ENCODE results near the gene DDX4.
A peak's percentile ranks its signal among the peaks of the same experiment; 100 is the strongest.
"Not testable (repeated sequence)": the region's sequence is repeated elsewhere in the genome, so short reads cannot be mapped to it uniquely, and the experiment has no call there.

DDX4 gene

DNA sequence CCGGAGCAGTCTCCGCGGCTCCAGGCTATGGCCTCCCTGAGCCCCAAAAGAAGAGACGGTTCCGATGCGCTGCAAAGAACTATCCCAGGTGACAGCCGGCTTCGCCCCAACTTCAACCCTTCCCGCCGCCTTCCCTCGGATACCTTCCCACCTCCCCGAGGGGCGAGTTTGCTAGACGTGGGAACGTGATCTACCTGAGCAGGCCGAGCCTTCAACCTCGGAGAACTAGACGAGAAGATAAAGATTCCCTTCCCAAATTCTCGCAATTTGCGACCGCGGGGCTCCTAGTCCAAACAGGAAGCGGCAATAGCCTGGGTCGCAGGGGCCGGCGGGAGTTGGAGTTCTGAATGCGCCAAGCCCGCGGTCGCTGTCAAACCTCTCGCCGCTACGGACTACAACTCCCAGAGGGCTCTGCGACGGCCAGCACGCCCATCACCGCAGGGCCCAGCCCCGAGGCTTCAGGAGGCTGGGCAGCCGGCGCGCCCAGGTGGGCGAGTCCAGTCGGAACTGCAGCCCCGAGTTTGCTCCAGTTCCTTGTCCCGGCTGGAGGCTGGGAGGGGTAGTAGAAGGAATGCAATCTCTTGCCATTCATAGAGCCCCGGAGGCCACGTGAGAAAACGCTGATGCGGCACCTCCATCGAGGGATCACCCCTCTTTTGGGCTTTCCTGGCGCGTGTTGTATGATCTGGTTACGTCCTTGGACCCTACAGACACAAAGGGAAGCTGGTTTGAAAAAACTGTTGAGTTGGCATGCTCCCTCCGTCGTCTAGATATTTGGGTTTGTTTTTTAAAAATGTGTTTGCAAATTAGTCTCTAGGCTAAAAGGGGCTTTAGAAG, 25.6 kb upstream of the DDX4 start, which contains the start of gene SLC38A9:
Gene SLC38A9 (minus strand): TSS at position 302 of the 837 bp plus-strand sequence. CDS start 14,366 bp downstream, outside the sequence.
- Histone ChIP-seq H3K9me3 (ENCODE audit: control insufficient read depth, insufficient read depth, low read length) (no peaks in the 10 kb centered on the region), H3K36me3 (ENCODE audit: insufficient read depth, low read length) (no peaks in the 10 kb centered on the region; the same call in 1 of the 2 replicates), H3K4me1 (ENCODE audit: insufficient read depth, low read length) (no peaks in the 10 kb centered on the region), H3K9ac (ENCODE audit: low read depth, low read length) (peak within 1 kb of the TSS; percentile 92)

DNA sequence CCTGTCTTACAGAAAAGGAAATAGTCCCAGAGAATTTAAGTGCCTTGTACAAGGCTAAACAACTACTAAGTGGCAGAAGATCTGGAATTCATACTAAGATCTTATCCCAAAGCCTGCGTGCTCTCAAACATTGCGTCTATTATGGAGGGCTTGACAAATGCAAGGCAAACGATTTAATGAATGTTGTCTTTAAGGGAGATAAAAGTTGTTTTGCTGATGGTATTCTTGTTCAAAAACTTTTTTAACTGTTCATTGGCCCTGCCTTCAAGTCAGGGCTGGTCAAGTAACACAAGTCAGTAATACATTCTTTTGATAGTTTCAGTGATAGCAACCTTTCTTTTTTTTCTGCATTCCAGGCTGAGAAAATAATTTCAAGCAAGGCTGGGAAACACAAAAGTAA, 24.0 kb upstream of the DDX4 start:
- H3K9ac ChIP-seq (ENCODE audit: low read depth, low read length): no peak overlapping the region
- no peaks in the 10 kb centered on the region for H3K9me3 ChIP-seq (ENCODE audit: control insufficient read depth, insufficient read depth, low read length)
- no peaks in the 10 kb centered on the region for H3K36me3 ChIP-seq (ENCODE audit: insufficient read depth, low read length)
- H3K4me1 ChIP-seq (ENCODE audit: insufficient read depth, low read length): no peaks in the 10 kb centered on the region

- no peak overlapping the region for H3K9ac ChIP-seq (ENCODE audit: low read depth, low read length)
- H3K4me1 ChIP-seq (ENCODE audit: insufficient read depth, low read length): no peaks in the 10 kb centered on the region
- H3K9me3 ChIP-seq (ENCODE audit: control insufficient read depth, insufficient read depth, low read length): no peaks in the 10 kb centered on the region
- H3K36me3 ChIP-seq (ENCODE audit: insufficient read depth, low read length): no peaks in the 10 kb centered on the region
Observed at GRCh38 chr5:55714339-55714738, 23.5 kb upstream of the DDX4 start.

DNA sequence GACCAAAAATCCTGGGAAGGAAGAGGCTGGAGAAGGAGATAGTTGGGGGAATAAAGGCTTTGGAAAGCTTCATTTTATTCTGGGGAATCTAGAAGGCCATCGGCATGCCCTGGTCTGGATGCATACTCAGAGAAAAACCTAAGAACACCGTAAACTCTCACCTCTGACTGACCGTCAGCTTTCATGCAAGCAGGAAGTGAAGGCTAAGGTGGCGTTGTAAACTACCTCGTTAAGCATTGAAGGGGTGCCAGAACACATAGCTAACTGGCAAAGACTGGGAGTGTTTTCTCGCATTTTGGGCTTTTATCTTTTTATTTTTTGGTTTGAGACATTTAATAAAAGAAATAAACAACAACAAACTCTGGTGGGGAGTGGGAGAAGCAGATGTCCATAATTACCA, 23.1 kb upstream of the DDX4 start:
- Histone ChIP-seq H3K9ac (ENCODE audit: low read depth, low read length) (no peak overlapping the region), H3K9me3 (ENCODE audit: control insufficient read depth, insufficient read depth, low read length) (no peaks in the 10 kb centered on the region), H3K4me1 (ENCODE audit: insufficient read depth, low read length) (no peaks in the 10 kb centered on the region), H3K36me3 (ENCODE audit: insufficient read depth, low read length) (no peaks in the 10 kb centered on the region)

DNA sequence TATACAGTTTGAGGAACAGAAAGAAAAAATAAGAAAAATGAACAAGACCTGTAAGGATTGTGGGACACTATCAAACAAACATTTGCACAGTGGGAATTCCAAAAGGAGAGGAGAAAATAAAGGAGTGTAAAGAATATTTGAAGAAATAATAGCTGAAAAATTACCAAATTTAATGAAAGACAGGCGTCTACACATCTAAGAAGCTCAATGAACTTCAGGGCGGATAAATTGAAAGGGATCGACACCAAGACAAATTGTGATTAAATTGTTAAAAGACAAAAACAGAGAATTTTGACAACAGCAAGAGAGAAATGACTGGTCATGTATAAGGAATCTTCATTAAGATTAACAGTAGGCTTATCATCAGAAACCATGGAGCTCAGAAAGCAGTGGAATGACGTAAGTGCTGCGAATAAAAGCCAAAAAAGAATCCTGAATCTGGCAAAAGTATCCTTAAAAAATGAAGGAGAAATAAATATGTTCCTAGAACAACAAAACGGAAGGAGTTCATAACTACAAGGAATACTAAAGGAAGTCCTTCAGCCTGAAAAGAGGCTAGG, 22.3 kb upstream of the DDX4 start:
- Histone ChIP-seq H3K9ac (ENCODE audit: low read depth, low read length) (no peak overlapping the region), H3K36me3 (ENCODE audit: insufficient read depth, low read length) (no peaks in the 10 kb centered on the region), H3K4me1 (ENCODE audit: insufficient read depth, low read length) (no peaks in the 10 kb centered on the region), H3K9me3 (ENCODE audit: control insufficient read depth, insufficient read depth, low read length) (no peaks in the 10 kb centered on the region)

DNA sequence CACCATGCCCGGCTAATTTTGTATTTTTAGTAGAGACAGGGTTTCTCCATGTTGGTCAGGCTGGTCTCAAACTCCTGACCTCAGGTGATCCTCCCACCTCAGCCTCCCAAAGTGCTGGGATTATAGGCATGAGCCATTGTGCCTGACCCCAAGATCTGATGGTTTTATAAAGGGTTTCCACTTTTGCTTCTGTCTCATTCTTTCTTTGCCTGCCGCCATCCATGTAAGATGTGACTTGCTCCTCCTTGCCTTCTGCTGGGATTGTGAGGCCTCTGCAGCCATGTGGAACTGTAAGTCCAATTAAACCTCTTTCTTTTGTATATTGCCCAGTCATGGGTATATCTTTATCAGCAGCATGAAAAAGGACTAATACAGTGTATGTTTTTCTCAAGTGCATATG, 18.8 kb upstream of the DDX4 start:
- not testable (repeated sequence) for H3K36me3 ChIP-seq (ENCODE audit: insufficient read depth, low read length); H3K9ac ChIP-seq (ENCODE audit: low read depth, low read length); H3K4me1 ChIP-seq (ENCODE audit: insufficient read depth, low read length); H3K9me3 ChIP-seq (ENCODE audit: control insufficient read depth, insufficient read depth, low read length)

- Histone ChIP-seq H3K9ac (ENCODE audit: low read depth, low read length) (no peak overlapping the region), H3K4me1 (ENCODE audit: insufficient read depth, low read length) (no peaks in the 10 kb centered on the region), H3K9me3 (ENCODE audit: control insufficient read depth, insufficient read depth, low read length) (no peaks in the 10 kb centered on the region), H3K36me3 (ENCODE audit: insufficient read depth, low read length) (no peaks in the 10 kb centered on the region)
Observed at GRCh38 chr5:55720188-55720703, 17.6 kb upstream of the DDX4 start.

DNA sequence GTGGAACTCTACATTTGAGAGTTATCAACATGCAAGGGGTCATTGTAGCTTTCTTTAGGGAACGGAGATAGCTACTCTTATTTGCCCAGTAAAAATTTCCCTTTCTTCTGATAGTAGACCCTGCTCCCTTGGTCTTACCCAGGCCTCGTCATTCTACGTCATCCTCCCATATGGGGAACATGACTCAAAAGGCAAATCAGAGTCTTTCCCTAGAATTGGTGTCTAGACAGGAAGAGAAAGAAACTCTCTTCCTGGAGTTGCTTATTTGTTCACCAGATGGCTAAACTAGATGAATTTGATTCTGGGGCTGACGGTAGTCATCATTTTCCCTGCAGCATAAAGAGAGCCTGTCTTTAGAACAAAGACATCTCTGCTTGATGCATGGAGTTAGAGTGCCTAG, 13.6 kb upstream of the DDX4 start:
- Histone ChIP-seq H3K36me3 (ENCODE audit: insufficient read depth, low read length) (no peaks in the 10 kb centered on the region), H3K4me1 (ENCODE audit: insufficient read depth, low read length) (no peaks in the 10 kb centered on the region), H3K9me3 (ENCODE audit: control insufficient read depth, insufficient read depth, low read length) (no peaks in the 10 kb centered on the region), H3K9ac (ENCODE audit: low read depth, low read length) (no peak overlapping the region)

- Histone ChIP-seq H3K36me3 (ENCODE audit: insufficient read depth, low read length) (no peaks in the 10 kb centered on the region), H3K9ac (ENCODE audit: low read depth, low read length) (no peak overlapping the region), H3K4me1 (ENCODE audit: insufficient read depth, low read length) (no peaks in the 10 kb centered on the region), H3K9me3 (ENCODE audit: control insufficient read depth, insufficient read depth, low read length) (no peaks in the 10 kb centered on the region)
Observed at GRCh38 chr5:55731848-55732247, 6.0 kb upstream of the DDX4 start.

DNA sequence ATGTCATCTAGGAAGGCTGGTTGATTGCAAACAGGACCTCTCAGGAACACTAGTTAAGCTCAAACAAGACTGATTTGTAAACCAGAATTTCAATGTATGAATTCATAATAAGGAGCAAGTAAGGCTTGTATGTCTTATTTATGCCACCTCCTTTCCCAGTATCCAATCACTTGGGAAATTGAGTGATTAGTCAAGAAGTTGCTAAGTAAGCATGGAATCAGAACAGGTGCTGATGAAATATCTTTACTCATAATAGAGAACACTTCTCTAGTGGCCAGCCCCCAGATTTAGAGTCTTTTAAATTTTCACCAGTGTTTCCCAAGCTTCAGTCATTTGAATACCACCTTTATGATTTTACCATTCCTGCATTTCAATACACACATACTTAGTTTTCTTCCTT, 5.3 kb upstream of the DDX4 start:
- Histone ChIP-seq H3K4me1 (ENCODE audit: insufficient read depth, low read length) (no peaks in the 10 kb centered on the region), H3K36me3 (ENCODE audit: insufficient read depth, low read length) (no peaks in the 10 kb centered on the region), H3K9ac (ENCODE audit: low read depth, low read length) (no peak overlapping the region), H3K9me3 (ENCODE audit: control insufficient read depth, insufficient read depth, low read length) (no peaks in the 10 kb centered on the region)

- Histone ChIP-seq H3K9me3 (ENCODE audit: control insufficient read depth, insufficient read depth, low read length) (no peaks in the 10 kb centered on the region), H3K4me1 (ENCODE audit: insufficient read depth, low read length) (no peaks in the 10 kb centered on the region), H3K36me3 (ENCODE audit: insufficient read depth, low read length) (no peaks in the 10 kb centered on the region), H3K9ac (ENCODE audit: low read depth, low read length) (no peak overlapping the region)
Observed at GRCh38 chr5:55734658-55735057, 3.2 kb upstream of the DDX4 start.

DNA sequence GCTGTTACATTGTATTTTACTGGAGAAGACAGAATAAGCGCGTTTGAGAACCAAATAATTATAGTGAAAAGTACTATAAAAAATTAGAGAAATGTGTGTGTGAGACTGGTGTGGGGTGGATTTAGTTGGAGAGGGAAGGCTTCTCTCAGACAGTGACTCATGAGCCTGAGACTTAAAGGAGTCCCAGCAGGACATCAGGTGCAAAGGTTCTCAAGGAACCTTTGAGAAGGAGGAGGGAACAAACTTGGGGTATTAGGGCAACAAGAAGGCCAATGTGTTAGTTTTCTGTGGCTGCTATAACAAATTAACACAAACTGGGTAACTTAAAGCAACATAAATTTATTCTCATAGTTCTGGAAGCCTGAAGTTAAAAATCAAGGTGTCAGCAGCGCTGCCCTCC, 4.9 kb downstream of the DDX4 start:
- peaks cover 5% of the 10 kb centered on the region for H3K4me1 ChIP-seq (ENCODE audit: insufficient read depth, low read length)
- no peaks in the 10 kb centered on the region for H3K9me3 ChIP-seq (ENCODE audit: control insufficient read depth, insufficient read depth, low read length)
- H3K9ac ChIP-seq (ENCODE audit: low read depth, low read length): no peak overlapping the region
- no peaks in the 10 kb centered on the region for H3K36me3 ChIP-seq (ENCODE audit: insufficient read depth, low read length)

- Histone ChIP-seq H3K9me3 (ENCODE audit: control insufficient read depth, insufficient read depth, low read length) (no peaks in the 10 kb centered on the region), H3K9ac (ENCODE audit: low read depth, low read length) (no peak overlapping the region), H3K4me1 (ENCODE audit: insufficient read depth, low read length) (peaks cover 8% of the 10 kb centered on the region), H3K36me3 (ENCODE audit: insufficient read depth, low read length) (no peaks in the 10 kb centered on the region)
Observed at GRCh38 chr5:55747778-55748318, 10.0 kb downstream of the DDX4 start.

DNA sequence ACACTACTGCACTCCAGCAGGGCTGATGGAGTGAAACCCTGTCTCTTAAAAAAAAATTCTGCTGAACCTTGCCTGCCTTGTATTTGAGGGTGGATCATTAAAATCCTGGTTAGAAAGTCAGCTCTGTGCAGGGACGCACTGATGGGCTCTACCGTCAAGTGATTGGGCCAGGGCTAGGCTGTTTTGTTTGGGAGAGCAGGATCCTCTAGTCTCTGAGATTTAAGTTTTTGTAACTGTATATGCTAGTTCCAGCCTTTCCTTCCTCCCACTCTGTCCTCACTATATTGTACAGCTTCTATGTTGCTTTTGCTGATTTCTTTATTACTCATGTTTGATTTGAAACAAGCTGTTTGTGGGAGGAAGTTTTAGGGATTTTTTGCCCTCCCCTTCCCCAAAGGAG, 11.5 kb downstream of the DDX4 start:
- H3K36me3 ChIP-seq (ENCODE audit: insufficient read depth, low read length): no peaks in the 10 kb centered on the region
- H3K9ac ChIP-seq (ENCODE audit: low read depth, low read length): no peak overlapping the region
- 0 out of 2 replicates have a peak, but pooled peaks cover 4% of the 10 kb centered on the region for H3K4me1 ChIP-seq (ENCODE audit: insufficient read depth, low read length)
- no peaks in the 10 kb centered on the region for H3K9me3 ChIP-seq (ENCODE audit: control insufficient read depth, insufficient read depth, low read length)

DNA sequence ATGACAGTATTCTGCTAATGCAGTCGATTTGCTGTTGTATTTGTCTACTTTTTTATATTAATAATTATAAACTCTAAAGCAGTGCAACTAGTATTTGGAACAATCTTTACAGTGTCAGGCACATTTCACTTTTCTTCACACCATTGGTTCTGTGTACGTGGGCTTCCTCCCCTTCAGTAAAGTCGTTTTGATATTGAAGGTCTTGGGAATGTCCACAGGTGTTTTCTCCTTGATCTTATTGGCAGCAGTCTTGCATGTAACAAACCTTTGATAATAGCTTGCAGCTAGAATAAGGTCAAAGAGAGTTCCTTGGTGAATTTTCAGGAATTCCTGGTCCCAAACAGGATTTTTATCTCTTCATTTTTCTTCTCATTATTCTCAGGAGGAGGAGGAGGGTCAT, 12.2 kb downstream of the DDX4 start:
- Histone ChIP-seq H3K36me3 (ENCODE audit: insufficient read depth, low read length) (no peaks in the 10 kb centered on the region), H3K9me3 (ENCODE audit: control insufficient read depth, insufficient read depth, low read length) (no peaks in the 10 kb centered on the region), H3K9ac (ENCODE audit: low read depth, low read length) (no peak overlapping the region), H3K4me1 (ENCODE audit: insufficient read depth, low read length) (0 out of 2 replicates have a peak, but pooled peaks cover 4% of the 10 kb centered on the region)

Data from ES-I3 (cell line).